ENCODE data around the gene VSX1. TPM values are rescaled to one million over a fixed set of nuclear protein-coding genes. Genes with fewer than 3 reads are reported as not detected.

Gene VSX1
- total and polyA plus RNA-seq, 9 of the 15 experiments (the other 6 are each of a cell fraction or from before 2014, with no cell fraction given), result not detected

GRCh38 chr20:25056690-25057233 lies 25.2 kb downstream of the VSX1 start (continued):
- TF ChIP-seq SIX5 (IDR thresholded peaks at IDR 0.05; ENCODE audit: borderline replicate concordance in 1 of 2, insufficient read depth in 1 of 2, low read depth in 1 of 2, low read length in 2 of 2), result no peak
- TF ChIP-seq USF2 (CRISPR knock-in tag; IDR thresholded peaks at IDR 0.05), result no peak
- no peak for TF ChIP-seq HDAC8 (tag; IDR thresholded peaks at IDR 0.05)
- TF ChIP-seq RHOXF2B (CRISPR knock-in tag; conservative IDR thresholded peaks at IDR 0.05), result no peak
- no peak for TF ChIP-seq IRF1 (CRISPR knock-in tag; IDR thresholded peaks at IDR 0.05; ENCODE audit: borderline replicate concordance)

GRCh38 chr20:25055711-25056495 lies 26.0 kb downstream of the VSX1 start:
- 2% methylated on average over 8 of the region's 8 CpGs for whole genome bisulfite sequencing (ENCODE audit: insufficient coverage, low coverage, missing lambda C conversion rate)
- ChIA-PET CTCF (ENCODE audit: low intra/inter-chr PET ratio) (no interaction called here), POLR2A (no interaction called here)
- BruUV-seq (replicated peaks), result no TSS peak
- peak; percentile 53 to 64 (median 56) for DNase-seq (ENCODE audit: extremely low read depth in 1 of 4, low spot score in 3 of 4)
- in situ Hi-C loops (cut with MboI), result no loop called here
- Histone ChIP-seq H3K4me2 (ENCODE audit: insufficient read depth, low read length) (peak overlapping the region; percentile 11; the same call in 1 of the 2 replicates), H3K36me3 (ENCODE audit: control insufficient read depth, insufficient read depth, low read length) (no peaks in the 10 kb centered on the region), H3K9me3 (replicated peaks; ENCODE audit: control insufficient read depth, insufficient read depth, low read depth, low read length) (no peaks in the 10 kb centered on the region), H4K20me1 (replicated peaks; ENCODE audit: control insufficient read depth, insufficient read depth, low read length) (no peaks in the 10 kb centered on the region; the same call in 1 of the 2 replicates), H3K27me3 (ENCODE audit: control insufficient read depth in 2 of 2, insufficient read depth in 2 of 2, low read length in 2 of 2) (peaks cover 0 to 37% of the 10 kb centered on the region in 2 experiments; a peak in 4 of 5 replicates), H3K9me1 (ENCODE audit: control insufficient read depth, insufficient read depth, low read length) (no peaks in the 10 kb centered on the region), H3K27ac (ENCODE audit: extremely low read depth, low read depth, low read length) (no peak overlapping the region), H3K4me1 (replicated peaks in 1 of 2; ENCODE audit: control insufficient read depth in 2 of 2, insufficient read depth in 2 of 2, low read length in 2 of 2) (peaks cover 7 to 24% of the 10 kb centered on the region in 2 experiments; a peak in 4 of 5 replicates), H2AFZ (ENCODE audit: low read depth, low read length) (no peak overlapping the region), H3K9ac (ENCODE audit: insufficient read depth in 1 of 2, low read depth in 2 of 2, low read length in 2 of 2) (no peak overlapping the region), H3K4me3 (no peak overlapping the region), H3K79me2 (ENCODE audit: control insufficient read depth, insufficient read depth, low read length) (no peaks in the 10 kb centered on the region)
- TF ChIP-seq KDM4B (IDR thresholded peaks at IDR 0.05; ENCODE audit: borderline replicate concordance in 2 of 2, low read depth in 1 of 2) (no peak), ESRRA (IDR thresholded peaks at IDR 0.05; ENCODE audit: borderline replicate concordance, low read depth) (peak; percentile 93), CBFA2T3 (IDR thresholded peaks at IDR 0.05) (peak; percentile 33; the same call in 1 of the 2 replicates)
- intact Hi-C loops (cut with micrococcal nuclease), result no loop called here
- peak; percentile 79 for ATAC-seq
- FAIRE-seq, result peak; percentile 65

Measured in K562 (cell line).